Panc1 (cell line): Measurements from ENCODE around the gene AOC2.

Experiments used
- TCF7L2 ChIP-seq: IDR thresholded peaks from 2 replicates; pipeline ENCODE4 v1.6.1; 2011; ENCODE audit warnings: mild to moderate bottlenecking, low read depth, low read length, inconsistent platforms
- TF ChIP-seq, protein P1 (sequence below): fragments of 450-650 bp; IDR thresholded peaks from 2 replicates; pipeline ENCODE4 v1.5.1; 2017; ENCODE audit warnings: mild to moderate bottlenecking
- TF ChIP-seq, protein P2 (sequence below), 2 experiments: IDR thresholded peaks; 2 replicates each; pipeline ENCODE4 v1.6.1; 2011 to 2012; ENCODE audit warnings: low read depth in 2 of 2, control low read depth in 1 of 2, low read length in 1 of 2, mild to moderate bottlenecking in 1 of 2, moderate library complexity in 1 of 2; ENCODE audit not compliant: insufficient read depth in 1 of 2

DNA sequence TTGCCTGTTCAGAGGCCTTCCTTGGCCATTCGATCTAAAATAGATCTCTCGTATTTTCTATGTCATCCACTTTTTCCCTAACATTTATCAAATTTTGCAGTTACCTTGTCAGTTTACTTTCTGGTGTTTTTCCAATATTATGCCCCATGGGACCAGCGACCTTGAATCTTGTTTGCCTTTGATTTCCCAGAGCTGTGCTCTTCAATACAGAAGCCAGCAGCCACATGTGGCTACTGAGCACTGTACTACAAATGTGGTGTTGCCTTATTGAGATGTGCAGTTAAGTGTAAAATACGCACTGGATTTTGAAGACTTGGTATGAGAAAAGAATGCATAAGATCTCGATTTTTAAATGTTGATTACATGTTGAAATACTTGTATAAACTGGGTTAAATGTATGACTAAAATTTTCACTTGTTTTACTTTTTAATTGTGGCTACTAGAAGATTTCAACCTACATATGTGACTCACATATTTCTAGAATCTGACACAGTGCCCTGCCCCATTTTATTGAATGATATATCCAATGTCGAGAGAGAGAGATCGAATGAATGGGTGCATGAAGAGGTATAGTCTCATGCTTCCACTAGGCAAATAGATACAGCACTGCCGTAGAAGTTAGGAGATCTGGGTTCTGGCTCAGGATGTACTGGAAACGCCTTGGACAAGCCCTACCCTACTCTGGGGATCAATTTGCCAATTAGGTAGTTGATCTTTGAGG is 12.0 kb upstream of the AOC2 start:
- TF ChIP-seq, protein P1, sequence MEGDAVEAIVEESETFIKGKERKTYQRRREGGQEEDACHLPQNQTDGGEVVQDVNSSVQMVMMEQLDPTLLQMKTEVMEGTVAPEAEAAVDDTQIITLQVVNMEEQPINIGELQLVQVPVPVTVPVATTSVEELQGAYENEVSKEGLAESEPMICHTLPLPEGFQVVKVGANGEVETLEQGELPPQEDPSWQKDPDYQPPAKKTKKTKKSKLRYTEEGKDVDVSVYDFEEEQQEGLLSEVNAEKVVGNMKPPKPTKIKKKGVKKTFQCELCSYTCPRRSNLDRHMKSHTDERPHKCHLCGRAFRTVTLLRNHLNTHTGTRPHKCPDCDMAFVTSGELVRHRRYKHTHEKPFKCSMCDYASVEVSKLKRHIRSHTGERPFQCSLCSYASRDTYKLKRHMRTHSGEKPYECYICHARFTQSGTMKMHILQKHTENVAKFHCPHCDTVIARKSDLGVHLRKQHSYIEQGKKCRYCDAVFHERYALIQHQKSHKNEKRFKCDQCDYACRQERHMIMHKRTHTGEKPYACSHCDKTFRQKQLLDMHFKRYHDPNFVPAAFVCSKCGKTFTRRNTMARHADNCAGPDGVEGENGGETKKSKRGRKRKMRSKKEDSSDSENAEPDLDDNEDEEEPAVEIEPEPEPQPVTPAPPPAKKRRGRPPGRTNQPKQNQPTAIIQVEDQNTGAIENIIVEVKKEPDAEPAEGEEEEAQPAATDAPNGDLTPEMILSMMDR: no peak
- TF ChIP-seq, protein P2, sequence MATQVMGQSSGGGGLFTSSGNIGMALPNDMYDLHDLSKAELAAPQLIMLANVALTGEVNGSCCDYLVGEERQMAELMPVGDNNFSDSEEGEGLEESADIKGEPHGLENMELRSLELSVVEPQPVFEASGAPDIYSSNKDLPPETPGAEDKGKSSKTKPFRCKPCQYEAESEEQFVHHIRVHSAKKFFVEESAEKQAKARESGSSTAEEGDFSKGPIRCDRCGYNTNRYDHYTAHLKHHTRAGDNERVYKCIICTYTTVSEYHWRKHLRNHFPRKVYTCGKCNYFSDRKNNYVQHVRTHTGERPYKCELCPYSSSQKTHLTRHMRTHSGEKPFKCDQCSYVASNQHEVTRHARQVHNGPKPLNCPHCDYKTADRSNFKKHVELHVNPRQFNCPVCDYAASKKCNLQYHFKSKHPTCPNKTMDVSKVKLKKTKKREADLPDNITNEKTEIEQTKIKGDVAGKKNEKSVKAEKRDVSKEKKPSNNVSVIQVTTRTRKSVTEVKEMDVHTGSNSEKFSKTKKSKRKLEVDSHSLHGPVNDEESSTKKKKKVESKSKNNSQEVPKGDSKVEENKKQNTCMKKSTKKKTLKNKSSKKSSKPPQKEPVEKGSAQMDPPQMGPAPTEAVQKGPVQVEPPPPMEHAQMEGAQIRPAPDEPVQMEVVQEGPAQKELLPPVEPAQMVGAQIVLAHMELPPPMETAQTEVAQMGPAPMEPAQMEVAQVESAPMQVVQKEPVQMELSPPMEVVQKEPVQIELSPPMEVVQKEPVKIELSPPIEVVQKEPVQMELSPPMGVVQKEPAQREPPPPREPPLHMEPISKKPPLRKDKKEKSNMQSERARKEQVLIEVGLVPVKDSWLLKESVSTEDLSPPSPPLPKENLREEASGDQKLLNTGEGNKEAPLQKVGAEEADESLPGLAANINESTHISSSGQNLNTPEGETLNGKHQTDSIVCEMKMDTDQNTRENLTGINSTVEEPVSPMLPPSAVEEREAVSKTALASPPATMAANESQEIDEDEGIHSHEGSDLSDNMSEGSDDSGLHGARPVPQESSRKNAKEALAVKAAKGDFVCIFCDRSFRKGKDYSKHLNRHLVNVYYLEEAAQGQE (IDR thresholded peaks at IDR 0.05; ENCODE audit: insufficient read depth in 1 of 2, low read depth in 2 of 2, low read length in 1 of 2): no peak
- no peak for TF ChIP-seq TCF7L2
